ENCODE data around the gene CHST14. TPM values are rescaled to one million over a fixed set of nuclear protein-coding genes. Genes with fewer than 3 reads are reported as not detected.

The CHST14 gene
- total and polyA plus RNA-seq, 2 donors from 2014 or later = 11.9 to 14.3 TPM

GRCh38 chr15:40501487-40501886 is 30.7 kb downstream of the CHST14 start:
- Histone ChIP-seq H3K9me3 (ENCODE audit: control insufficient read depth in 2 of 3, insufficient read depth in 1 of 3, low read length in 3 of 3) (no peaks in the 10 kb centered on the region), H3K27me3 (ENCODE audit: control insufficient read depth, insufficient read depth, low read length) (no peaks in the 10 kb centered on the region), H3K9ac (ENCODE audit: low read length in 3 of 3) (no peak overlapping the region), H3K36me3 (ENCODE audit: control insufficient read depth in 2 of 3, insufficient read depth in 3 of 3, low read length in 3 of 3) (no peaks in the 10 kb centered on the region), H3K4me1 (ENCODE audit: control insufficient read depth in 2 of 3, insufficient read depth in 2 of 3, low read depth in 1 of 3, low read length in 3 of 3) (no peaks in the 10 kb centered on the region), H3K27ac (ENCODE audit: low read depth in 2 of 2, low read length in 2 of 2) (no peak overlapping the region), H3K4me3 (ENCODE audit: low read length in 3 of 3) (no peak overlapping the region)
- no peak for FAIRE-seq
- intact Hi-C loops (cut with DNase I) = no loop called here
- no peak for DNase-seq
- no peak for TF ChIP-seq CTCF (IDR thresholded peaks at IDR 0.05; ENCODE audit: borderline replicate concordance, extremely low read depth, insufficient read depth)

- H3K27ac ChIP-seq (ENCODE audit: low read depth in 2 of 2, low read length in 2 of 2) = no peak overlapping the region
- DNase-seq (peak; percentile 89 to 95 (median 91)), FAIRE-seq (no peak)
- H3K9ac ChIP-seq (ENCODE audit: low read length in 3 of 3) = no peak overlapping the region
- TF ChIP-seq CTCF (IDR thresholded peaks at IDR 0.05; ENCODE audit: borderline replicate concordance, extremely low read depth, insufficient read depth) = peak; percentile 45
- no peaks in the 10 kb centered on the region for H3K27me3 ChIP-seq (ENCODE audit: control insufficient read depth, insufficient read depth, low read length)
- H3K4me1 ChIP-seq (ENCODE audit: control insufficient read depth in 2 of 3, insufficient read depth in 2 of 3, low read depth in 1 of 3, low read length in 3 of 3) = peaks cover 0 to 3% (median 0%) of the 10 kb centered on the region in 3 donors
- H3K4me3 ChIP-seq (ENCODE audit: low read length in 3 of 3) = peak overlapping the region in 1 of 3 donors; percentile 34
- H3K9me3 ChIP-seq (ENCODE audit: control insufficient read depth in 2 of 3, insufficient read depth in 1 of 3, low read length in 3 of 3) = no peaks in the 10 kb centered on the region
- H3K36me3 ChIP-seq (ENCODE audit: control insufficient read depth in 2 of 3, insufficient read depth in 3 of 3, low read length in 3 of 3) = no peaks in the 10 kb centered on the region
- intact Hi-C loops (cut with DNase I) = no loop called here
Observed at GRCh38 chr15:40506964-40507571, 36.3 kb downstream of the CHST14 start.

GRCh38 chr15:40508216-40508615 is 37.4 kb downstream of the CHST14 start:
- Histone ChIP-seq H3K27ac (ENCODE audit: low read depth in 2 of 2, low read length in 2 of 2) (no peak overlapping the region), H3K36me3 (ENCODE audit: control insufficient read depth in 2 of 3, insufficient read depth in 3 of 3, low read length in 3 of 3) (no peaks in the 10 kb centered on the region), H3K9ac (ENCODE audit: low read length in 3 of 3) (no peak overlapping the region), H3K27me3 (ENCODE audit: control insufficient read depth, insufficient read depth, low read length) (no peaks in the 10 kb centered on the region), H3K4me1 (ENCODE audit: control insufficient read depth in 2 of 3, insufficient read depth in 2 of 3, low read depth in 1 of 3, low read length in 3 of 3) (peaks cover 0 to 3% (median 0%) of the 10 kb centered on the region in 3 donors), H3K4me3 (ENCODE audit: low read length in 3 of 3) (no peak overlapping the region), H3K9me3 (ENCODE audit: control insufficient read depth in 2 of 3, insufficient read depth in 1 of 3, low read length in 3 of 3) (no peaks in the 10 kb centered on the region)
- TF ChIP-seq CTCF (IDR thresholded peaks at IDR 0.05; ENCODE audit: borderline replicate concordance, extremely low read depth, insufficient read depth) = no peak
- FAIRE-seq = no peak
- intact Hi-C loops (cut with DNase I) = no loop called here
- no peak for DNase-seq

- intact Hi-C loops (cut with DNase I) = no loop called here
- peaks cover 0 to 3% (median 0%) of the 10 kb centered on the region in 3 donors for H3K4me1 ChIP-seq (ENCODE audit: control insufficient read depth in 2 of 3, insufficient read depth in 2 of 3, low read depth in 1 of 3, low read length in 3 of 3)
- no peak overlapping the region for H3K27ac ChIP-seq (ENCODE audit: low read depth in 2 of 2, low read length in 2 of 2)
- H3K27me3 ChIP-seq (ENCODE audit: control insufficient read depth, insufficient read depth, low read length) = no peaks in the 10 kb centered on the region
- no peaks in the 10 kb centered on the region for H3K36me3 ChIP-seq (ENCODE audit: control insufficient read depth in 2 of 3, insufficient read depth in 3 of 3, low read length in 3 of 3)
- no peak for DNase-seq
- no peak overlapping the region for H3K4me3 ChIP-seq (ENCODE audit: low read length in 3 of 3)
- TF ChIP-seq CTCF (IDR thresholded peaks at IDR 0.05; ENCODE audit: borderline replicate concordance, extremely low read depth, insufficient read depth) = no peak
- no peak overlapping the region for H3K9ac ChIP-seq (ENCODE audit: low read length in 3 of 3)
- no peaks in the 10 kb centered on the region for H3K9me3 ChIP-seq (ENCODE audit: control insufficient read depth in 2 of 3, insufficient read depth in 1 of 3, low read length in 3 of 3)
- FAIRE-seq = no peak
Observed at GRCh38 chr15:40510201-40510600, 39.4 kb downstream of the CHST14 start.
